HepG2 (cell line): Measurements from ENCODE around the gene NAIF1. TPM values are rescaled to one million over a fixed set of nuclear protein-coding genes. Genes with fewer than 3 reads are reported as not detected.

Experiments
- ATF1 ChIP-seq: IDR thresholded peaks from 2 replicates; pipeline ENCODE4 v1.6.1; 2016; ENCODE audit warnings: mild to moderate bottlenecking, control low read depth
- BRF2 ChIP-seq: sonication (generic); formaldehyde crosslinking; IDR thresholded peaks from 2 replicates; pipeline ENCODE4 v1.8.1; 2022; ENCODE audit warnings: mild to moderate bottlenecking, missing genetic modification reagents
- HMG20A ChIP-seq: IDR thresholded peaks from 2 replicates; pipeline ENCODE4 v1.6.1; 2016; ENCODE audit warnings: borderline replicate concordance
- KDM3A ChIP-seq: IDR thresholded peaks from 2 replicates; pipeline ENCODE4 v1.6.1; 2018; ENCODE audit warnings: low read depth, missing compliant biosample characterization
- NFKB2 ChIP-seq: sonication (generic); formaldehyde crosslinking; IDR thresholded peaks from 2 replicates; pipeline ENCODE4 v1.4.0; 2020; ENCODE audit warnings: missing genetic modification reagents, borderline replicate concordance
- NRL ChIP-seq: sonication (generic); formaldehyde crosslinking; IDR thresholded peaks from 2 replicates; pipeline ENCODE4 v1.5.0; 2020; ENCODE audit warnings: missing genetic modification reagents, mild to moderate bottlenecking, moderate library complexity, borderline replicate concordance
- PCBP2 ChIP-seq: fragments of 200-400 bp; formaldehyde crosslinking; optimal IDR thresholded peaks from 2 replicates; pipeline ENCODE3; 2018; ENCODE audit warnings: low read length, low read depth; ENCODE audit not compliant: poor library complexity, severe bottlenecking
- PHF8 ChIP-seq: sonication (generic); formaldehyde crosslinking; IDR thresholded peaks from 2 replicates; pipeline ENCODE4 v1.5.0; 2020; ENCODE audit warnings: missing genetic modification reagents
- RELA ChIP-seq: sonication (generic); formaldehyde crosslinking; IDR thresholded peaks from 2 replicates; pipeline ENCODE4 v1.4.0; 2020; ENCODE audit warnings: missing genetic modification reagents
- SALL2 ChIP-seq: sonication (generic); formaldehyde crosslinking; IDR thresholded peaks from 2 replicates; pipeline ENCODE4 v1.8.1; 2023; ENCODE audit warnings: mild to moderate bottlenecking, missing genetic modification reagents, inconsistent platforms
- SAP130 ChIP-seq: IDR thresholded peaks from 2 replicates; pipeline ENCODE4 v1.6.1; 2016; ENCODE audit warnings: low read depth
- SMC3 ChIP-seq: IDR thresholded peaks from 2 replicates; pipeline ENCODE4 v1.6.1; 2011; ENCODE audit warnings: low read length, improper control_type of control experiment
- TFAP4 ChIP-seq: sonication (generic); IDR thresholded peaks from 2 replicates; pipeline ENCODE4 v1.6.1; 2016; ENCODE audit warnings: low read depth, borderline replicate concordance
- ZBTB1 ChIP-seq: sonication (generic); formaldehyde crosslinking; IDR thresholded peaks from 2 replicates; pipeline ENCODE4 v1.4.0; 2020; ENCODE audit warnings: missing genetic modification reagents, borderline replicate concordance
- ZMYM4 ChIP-seq: sonication (generic); formaldehyde crosslinking; IDR thresholded peaks from 2 replicates; pipeline ENCODE4 v1.8.1; 2023; ENCODE audit warnings: mild to moderate bottlenecking, missing genetic modification reagents
- ZNF121 ChIP-seq: sonication (generic); formaldehyde crosslinking; IDR thresholded peaks from 2 replicates; pipeline ENCODE4 v1.5.0; 2020; ENCODE audit warnings: mild to moderate bottlenecking, missing genetic modification reagents
- ZNF256 ChIP-seq: sonication (generic); formaldehyde crosslinking; conservative IDR thresholded peaks from 2 replicates; pipeline ENCODE4 v1.4.0; 2020; ENCODE audit warnings: missing genetic modification reagents
- ZNF263 ChIP-seq: sonication (generic); formaldehyde crosslinking; IDR thresholded peaks from 2 replicates; pipeline ENCODE4 v1.4.0; 2020; ENCODE audit warnings: missing genetic modification reagents
- ZNF496 ChIP-seq: sonication (generic); formaldehyde crosslinking; IDR thresholded peaks from 2 replicates; pipeline ENCODE4 v1.8.1; 2023; ENCODE audit warnings: mild to moderate bottlenecking, moderate library complexity, missing genetic modification reagents; ENCODE audit not compliant: insufficient replicate concordance
- ZNF652 ChIP-seq: IDR thresholded peaks from 2 replicates; pipeline ENCODE4 v1.6.1; 2016; ENCODE audit warnings: low read depth, borderline replicate concordance
- ZNF674 ChIP-seq: sonication (generic); formaldehyde crosslinking; IDR thresholded peaks from 2 replicates; pipeline ENCODE4 v1.5.0; 2020; ENCODE audit warnings: low read depth, mild to moderate bottlenecking, missing genetic modification reagents
- ZNF704 ChIP-seq: sonication (generic); formaldehyde crosslinking; IDR thresholded peaks from 2 replicates; pipeline ENCODE4 v1.8.1; 2023; ENCODE audit warnings: mild to moderate bottlenecking, inconsistent platforms, moderate library complexity, missing genetic modification reagents, borderline replicate concordance
- ZNF75D ChIP-seq: sonication (generic); formaldehyde crosslinking; IDR thresholded peaks from 2 replicates; pipeline ENCODE4 v1.8.1; 2023; ENCODE audit warnings: missing genetic modification reagents, mild to moderate bottlenecking, borderline replicate concordance
- ZNF773 ChIP-seq: sonication (generic); formaldehyde crosslinking; IDR thresholded peaks from 2 replicates; pipeline ENCODE4 v1.4.0; 2020; ENCODE audit warnings: missing genetic modification reagents, borderline replicate concordance
- ZUFSP ChIP-seq: sonication (generic); formaldehyde crosslinking; IDR thresholded peaks from 2 replicates; pipeline ENCODE4 v1.9.0; 2021; ENCODE audit warnings: missing genetic modification reagents, mild to moderate bottlenecking, borderline replicate concordance
- polyA plus RNA-seq, 8 experiments: library from polyadenylated mRNA; depleted of rRNA in 3 of 8; stranded (reverse) in 7 of 8; unstranded in 1 of 8; fragments of >200 nt; fragmentation: Illumina TruSeq in 4 of 8; extraction: Trizol in 4 of 8; gene quantifications; 2 replicates each; pipeline versions ENCODE4 v1.2.1 to v1.2.3, GENCODE V29; 2011 to 2016; ENCODE audit warnings: low read depth in 4 of 8, missing spikeins in 1 of 8, mixed read lengths in 1 of 8; ENCODE audit not compliant: insufficient read depth in 1 of 8
- total RNA-seq, 5 experiments: library from RNA; depleted of rRNA; stranded (reverse); fragments of >200 nt; fragmentation: Illumina TruSeq; extraction: Trizol; gene quantifications; 2 replicates each; pipeline ENCODE4 v1.2.3, GENCODE V29; 2016; ENCODE audit warnings: low read depth in 1 of 5

The NAIF1 gene
- total and polyA plus RNA-seq, 2 of the 13 experiments (the other 11 are each of a cell fraction or from before 2014, with no cell fraction given) = 6.0 to 6.9 TPM

GRCh38 chr9:128043467-128043868, 23.7 kb downstream of the NAIF1 start (continued):
- TF ChIP-seq ZNF674 (CRISPR knock-in tag) (no peak), ZNF75D (no peak), SMC3 (peak; percentile 24; the same call in 1 of the 2 replicates), ZNF652 (CRISPR knock-in tag) (no peak), NFKB2 (CRISPR knock-in tag) (peak; percentile 50; the same call in 1 of the 2 replicates), HMG20A (CRISPR knock-in tag) (0 out of 2 replicates have a peak, but pooled peaks have one; percentile 42), SAP130 (CRISPR knock-in tag) (peak; percentile 64; the same call in 1 of the 2 replicates), ZNF704 (CRISPR knock-in tag) (no peak), TFAP4 (no peak), SALL2 (CRISPR knock-in tag) (no peak), ZNF263 (peak; percentile 50; the same call in 1 of the 2 replicates), RELA (CRISPR knock-in tag) (no peak), ZNF256 (CRISPR knock-in tag) (no peak), ZUFSP (CRISPR knock-in tag) (no peak), ZNF121 (peak; percentile 56; the same call in 1 of the 2 replicates), BRF2 (CRISPR knock-in tag) (no peak), NRL (CRISPR knock-in tag) (no peak), KDM3A (CRISPR knock-in tag) (0 out of 2 replicates have a peak, but pooled peaks have one; percentile 60), ATF1 (CRISPR knock-in tag) (no peak), ZNF773 (no peak), PHF8 (CRISPR knock-in tag) (no peak), ZBTB1 (CRISPR knock-in tag) (no peak), ZMYM4 (CRISPR knock-in tag) (peak; percentile 66), ZNF496 (CRISPR knock-in tag) (no peak), PCBP2 (no peak)
